Activated CD8-positive, alpha-beta memory T cell treated with anti-CD3 and anti-CD28 coated beads, Interleukin-2, amount 50 U/mL, for 4 hours (primary cell): ENCODE data around the gene IDH3B.
"Not testable (repeated sequence)": the region's sequence is repeated elsewhere in the genome, so short reads cannot be mapped to it uniquely, and the experiment has no call there.

Experiments used
- DNase-seq: peaks from one replicate; pipeline ENCODE4 v3.0.0-alpha.2; 2020

IDH3B gene

DNA sequence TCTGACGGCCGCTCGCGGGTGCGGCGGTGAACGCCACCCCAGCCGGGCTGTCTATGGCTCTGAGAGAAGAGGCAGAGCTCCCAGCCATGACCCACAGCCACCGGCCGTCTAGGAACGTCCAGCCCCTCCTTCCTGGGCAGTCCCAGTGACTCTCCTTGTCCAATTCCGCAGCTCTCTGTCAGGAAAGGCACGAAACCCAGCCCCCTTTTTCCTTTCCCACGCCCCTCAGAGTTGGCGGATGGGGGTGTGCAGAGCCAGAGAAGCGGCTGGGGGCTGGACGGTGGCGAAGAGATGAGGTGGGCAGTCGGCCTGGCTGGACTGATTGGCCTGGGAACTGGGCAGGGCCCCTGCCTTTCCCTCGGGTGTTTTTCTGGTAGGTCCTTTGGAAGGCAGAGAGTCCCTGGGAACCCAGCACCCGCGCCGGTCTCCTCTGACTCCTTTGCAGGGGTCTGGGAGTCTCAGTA is 30.0 kb upstream of the IDH3B start:
- DNase-seq = no peak

DNA sequence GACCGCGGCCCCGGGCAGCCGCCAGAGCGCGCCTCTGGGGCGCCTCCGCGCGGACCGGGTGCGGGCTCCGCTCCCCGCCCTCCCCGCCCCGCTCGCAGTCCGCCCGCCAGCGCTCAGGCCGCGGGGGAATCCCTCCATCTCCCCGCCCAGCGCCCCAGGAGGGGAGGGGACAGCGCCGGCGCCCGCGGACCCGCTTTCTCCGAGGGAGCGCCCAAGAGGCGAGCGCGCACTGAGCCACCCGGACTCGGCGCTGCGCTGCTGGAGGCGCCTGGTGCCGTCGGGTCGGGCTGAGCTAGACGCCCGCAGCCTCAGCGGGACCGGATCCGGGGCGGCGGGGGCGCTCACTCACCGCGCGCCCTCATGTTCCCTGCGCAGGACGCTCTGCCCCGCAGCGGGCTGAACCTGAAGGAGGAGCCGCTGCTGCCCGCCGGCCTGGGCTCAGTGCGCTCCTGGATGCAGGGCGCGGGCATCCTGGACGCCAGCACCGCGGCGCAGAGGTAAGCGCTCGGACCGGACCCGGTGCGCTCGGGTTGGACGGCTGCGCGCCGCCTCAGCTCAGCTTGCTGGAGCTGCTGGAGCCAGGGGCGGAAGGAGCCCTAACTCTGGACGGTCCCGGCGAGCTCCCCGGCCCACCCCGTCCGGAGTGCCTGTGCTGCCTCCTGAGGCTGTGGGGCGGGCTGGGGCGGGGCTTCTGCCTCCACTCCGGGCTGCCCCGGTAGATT is 29.4 kb upstream of the IDH3B start:
- peak; percentile 58 for DNase-seq

GRCh38 chr20:2692886-2693285 is 28.9 kb upstream of the IDH3B start:
- DNase-seq = peak; percentile 37

- peak; percentile 40 for DNase-seq
Observed at GRCh38 chr20:2692036-2692885, 28.2 kb upstream of the IDH3B start, which contains the start of gene EBF4. Gene EBF4, plus strand, starts transcription at chr20:2692780. Its CDS starts 866 bp downstream, at chr20:2693646.

DNA sequence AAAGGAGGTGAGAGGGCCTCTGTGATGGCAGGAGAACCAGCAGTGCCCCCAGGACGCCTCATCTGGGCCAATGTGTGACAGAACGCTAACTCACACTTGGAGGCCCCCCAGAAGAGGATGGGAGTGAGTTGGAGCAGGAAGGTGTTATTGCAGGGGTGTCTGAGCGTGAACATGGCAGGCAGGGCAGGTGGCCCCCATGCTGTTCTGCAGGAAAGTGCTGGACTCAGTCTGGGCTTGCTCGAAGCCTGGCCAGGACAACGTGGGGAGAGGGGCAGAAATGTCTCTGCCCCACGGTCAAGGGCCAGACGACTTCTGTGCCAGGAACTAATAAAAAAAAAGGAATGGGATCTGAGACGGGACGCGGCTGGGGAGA is 27.6 kb upstream of the IDH3B start:
- no peak for DNase-seq

- DNase-seq = no peak
Observed at GRCh38 chr20:2691127-2691526, 27.1 kb upstream of the IDH3B start.

GRCh38 chr20:2690718-2691117 is 26.7 kb upstream of the IDH3B start:
- DNase-seq = no peak

DNA sequence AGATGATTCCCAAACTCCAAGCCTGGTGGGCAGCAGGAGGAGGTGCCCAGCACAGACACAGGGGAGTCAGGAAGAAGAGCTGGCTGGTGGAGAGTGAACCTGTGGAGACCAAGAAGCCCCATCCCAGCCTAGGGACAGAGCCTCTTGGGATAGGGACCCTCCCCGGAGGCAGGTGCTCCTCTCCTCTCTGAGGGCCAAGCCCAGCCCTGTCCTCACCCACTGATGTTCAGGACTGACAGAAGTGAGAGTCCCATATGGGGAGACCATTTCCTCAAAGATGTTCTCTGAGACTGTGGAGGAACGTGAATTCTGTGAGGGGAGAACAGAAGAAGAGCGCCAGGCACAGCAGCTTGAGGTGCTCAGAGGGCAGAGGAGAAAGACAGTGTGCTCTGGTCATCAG is 26.2 kb upstream of the IDH3B start:
- no peak for DNase-seq

GRCh38 chr20:2688041-2688591 is 24.1 kb upstream of the IDH3B start:
- DNase-seq = peak; percentile 79

DNA sequence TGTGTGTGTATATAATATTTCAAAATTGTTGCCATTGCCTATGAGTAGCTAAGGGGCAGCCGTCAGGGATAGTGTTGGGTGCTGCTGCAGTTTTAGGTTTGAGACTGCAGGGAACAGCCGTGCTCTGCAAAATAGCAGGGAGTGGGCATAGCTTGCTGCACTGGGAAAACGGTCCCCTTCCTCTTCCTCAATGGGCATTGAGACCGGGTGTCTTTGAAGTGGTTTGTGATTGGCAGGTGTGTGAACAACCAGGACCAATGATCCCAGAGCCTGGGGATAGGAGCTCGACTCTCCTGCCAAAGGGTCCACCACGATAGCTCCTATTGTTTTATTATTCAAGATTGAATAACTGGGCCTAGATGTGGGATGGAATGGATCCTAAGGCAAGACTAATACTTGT is 23.5 kb upstream of the IDH3B start:
- no peak for DNase-seq

- not testable (repeated sequence) for DNase-seq
Observed at GRCh38 chr20:2684817-2685216, 20.8 kb upstream of the IDH3B start.

DNA sequence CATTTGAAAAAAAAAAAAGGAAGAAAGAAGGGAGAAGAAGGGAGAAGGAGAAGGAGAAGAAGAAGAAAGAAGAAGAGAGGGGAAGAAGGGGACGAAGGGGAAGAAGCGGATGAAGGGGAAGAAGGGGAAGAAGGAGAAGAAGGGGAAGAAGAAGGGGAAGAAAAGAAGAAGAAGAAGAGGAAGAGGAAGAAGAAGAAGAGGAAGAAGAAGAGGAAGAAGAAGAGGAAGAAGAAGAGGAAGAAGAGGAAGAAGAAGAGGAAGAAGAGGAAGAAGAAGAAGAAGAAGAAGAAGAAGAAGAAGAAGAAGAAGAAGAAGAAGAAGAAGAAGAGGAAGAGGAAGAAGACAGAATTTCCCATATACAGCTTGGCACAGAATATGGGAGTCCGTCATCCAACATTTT is 18.0 kb upstream of the IDH3B start:
- not testable (repeated sequence) for DNase-seq

DNA sequence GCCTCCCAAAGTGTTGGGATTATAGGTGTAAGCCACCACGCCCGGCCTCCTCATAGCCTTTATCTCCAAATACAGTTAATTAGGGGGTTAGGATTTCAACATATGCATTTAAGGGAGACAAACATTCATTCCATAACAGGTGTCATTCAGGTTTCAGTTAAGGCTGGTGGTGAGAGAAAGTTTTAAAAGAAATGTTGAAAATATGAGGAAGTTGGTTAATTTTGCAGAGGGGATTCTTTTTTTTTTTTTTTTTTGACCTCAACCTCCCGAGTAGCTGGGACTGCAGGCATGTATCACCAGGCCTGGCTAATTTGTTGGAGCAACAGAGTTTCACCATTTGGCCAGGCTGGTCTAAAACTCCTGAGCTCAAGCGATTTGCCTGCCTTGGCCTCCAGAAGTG is 16.0 kb upstream of the IDH3B start:
- DNase-seq = no peak

- DNase-seq = no peak
Observed at GRCh38 chr20:2673453-2673852, 9.4 kb upstream of the IDH3B start.

DNA sequence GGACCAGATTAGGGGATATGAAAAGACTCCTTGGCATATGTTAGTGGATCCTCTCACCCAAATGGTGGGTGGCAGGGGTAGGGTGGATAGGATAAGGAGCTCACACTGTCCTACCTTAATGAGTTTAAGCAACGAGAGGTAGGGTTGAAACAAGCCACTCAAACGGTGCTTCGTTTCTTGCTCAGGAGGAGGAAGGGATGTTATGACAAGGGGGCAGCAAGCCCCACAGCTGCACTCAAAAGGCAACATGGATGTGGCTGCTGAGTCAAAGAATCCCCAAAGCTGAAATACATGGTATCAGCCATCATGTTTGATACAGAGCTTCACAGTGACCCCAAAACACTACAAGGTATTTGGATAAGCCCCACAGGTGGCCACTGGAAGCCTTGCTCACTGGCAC is 8.4 kb upstream of the IDH3B start:
- DNase-seq = no peak

- DNase-seq = no peak
Observed at GRCh38 chr20:2671977-2672376, 8.0 kb upstream of the IDH3B start.

GRCh38 chr20:2663364-2663886 is 591 bp downstream of the IDH3B start:
- DNase-seq = no peak

DNA sequence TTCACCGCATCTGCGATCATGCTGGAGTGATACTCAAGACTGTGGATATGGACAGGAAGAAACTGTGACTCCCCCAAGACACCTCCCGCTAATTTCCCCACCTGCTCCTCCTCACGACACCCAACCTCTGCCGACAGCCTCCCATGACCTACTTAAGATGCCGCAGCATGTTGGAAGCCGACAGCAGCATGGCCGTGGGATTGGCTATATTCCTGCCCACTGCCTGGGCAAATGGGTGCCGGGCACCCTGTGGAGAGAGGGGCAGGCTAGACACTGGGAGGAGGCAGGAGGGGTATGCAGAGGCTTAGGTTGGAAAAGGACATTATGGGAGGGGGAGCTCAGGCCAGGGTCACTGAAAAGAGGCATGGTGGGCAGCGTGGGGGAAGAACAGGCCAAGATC is 4.5 kb downstream of the IDH3B start:
- DNase-seq = no peak

- DNase-seq = no peak
Observed at GRCh38 chr20:2658414-2659354, 5.3 kb downstream of the IDH3B start.

- DNase-seq = no peak
Observed at GRCh38 chr20:2657674-2658073, 6.3 kb downstream of the IDH3B start.

GRCh38 chr20:2657241-2657640 is 6.8 kb downstream of the IDH3B start:
- DNase-seq = no peak

DNA sequence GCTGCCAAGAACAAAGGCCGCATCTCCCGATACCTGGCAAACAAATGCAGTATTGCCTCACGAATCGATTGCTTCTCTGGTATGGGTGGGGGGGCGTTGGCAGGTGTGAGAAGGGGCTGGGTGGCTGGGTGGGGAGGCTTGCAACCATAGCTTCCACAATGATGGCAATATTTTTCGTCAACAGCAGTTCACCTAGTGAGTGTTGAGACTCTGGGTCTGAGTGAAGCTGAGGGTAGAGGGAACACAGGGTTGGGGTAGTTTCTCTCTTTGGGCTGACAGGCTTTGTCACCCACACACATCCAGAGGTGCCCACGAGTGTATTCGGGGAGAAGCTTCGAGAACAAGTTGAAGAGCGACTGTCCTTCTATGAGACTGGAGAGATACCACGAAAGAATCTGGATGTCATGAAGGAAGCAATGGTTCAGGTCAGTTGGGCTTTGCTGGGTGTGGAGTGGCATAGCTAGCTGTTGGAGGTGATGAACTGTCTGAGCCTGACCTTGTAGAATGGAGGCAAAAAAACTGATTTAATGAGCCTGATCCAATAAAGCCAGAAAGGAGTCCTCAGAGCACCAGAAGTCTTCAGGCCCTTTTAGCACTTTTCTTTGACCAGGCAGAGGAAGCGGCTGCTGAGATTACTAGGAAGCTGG is 7.4 kb downstream of the IDH3B start:
- no peak for DNase-seq
